Fibroblast of skin of left biceps (primary cell): ENCODE data around the gene VPS18.

ENCODE experiments used
- DNase-seq, 2 experiments: peaks; one replicate each; pipeline ENCODE4 v3.0.0-alpha.2; 2013; ENCODE audit warnings: low read depth in 2 of 2

Gene VPS18

GRCh38 chr15:40901053-40901443 is 6.8 kb downstream of the VPS18 start:
- no peak for DNase-seq

GRCh38 chr15:40902605-40903561 is 8.6 kb downstream of the VPS18 start:
- no peak for DNase-seq

- no peak for DNase-seq
These were observed 10.4 kb downstream of the VPS18 start for GRCh38 chr15:40904552-40905201.

- DNase-seq, result peak; percentile 64 to 66
These were observed 12.1 kb downstream of the VPS18 start for GRCh38 chr15:40906091-40906990.

GRCh38 chr15:40906991-40907802 is 12.9 kb downstream of the VPS18 start:
- no peak for DNase-seq

GRCh38 chr15:40908095-40908494 is 13.8 kb downstream of the VPS18 start:
- no peak for DNase-seq

- DNase-seq, result peak; percentile 74 to 78
These were observed 15.7 kb downstream of the VPS18 start for GRCh38 chr15:40909662-40910630.

GRCh38 chr15:40911141-40911540 is 16.9 kb downstream of the VPS18 start:
- no peak for DNase-seq

GRCh38 chr15:40911693-40912092 is 17.4 kb downstream of the VPS18 start:
- DNase-seq, result no peak

GRCh38 chr15:40912478-40912877 is 18.2 kb downstream of the VPS18 start:
- DNase-seq, result no peak

GRCh38 chr15:40914013-40914412 is 19.8 kb downstream of the VPS18 start:
- DNase-seq, result no peak

GRCh38 chr15:40914486-40914885 is 20.2 kb downstream of the VPS18 start:
- DNase-seq, result no peak

GRCh38 chr15:40915116-40915661 is 20.9 kb downstream of the VPS18 start:
- no peak for DNase-seq

- no peak for DNase-seq
These were observed 21.4 kb downstream of the VPS18 start for GRCh38 chr15:40915679-40916078.

GRCh38 chr15:40917585-40917984 is 23.3 kb downstream of the VPS18 start:
- no peak for DNase-seq

- DNase-seq, result no peak
These were observed 24.0 kb downstream of the VPS18 start for GRCh38 chr15:40918146-40918798.

GRCh38 chr15:40918799-40919392 is 24.6 kb downstream of the VPS18 start:
- DNase-seq, result no peak

GRCh38 chr15:40921949-40922607 is 27.8 kb downstream of the VPS18 start:
- DNase-seq, result no peak
